BJ (cell line): ENCODE results near the gene CHST7. TPM values are rescaled to one million over a fixed set of nuclear protein-coding genes. Genes with fewer than 3 reads are reported as not detected.

Experiments
- CTCF ChIA-PET: fragments of 350-600 bp; formaldehyde crosslinking; extraction: SDS; loops from one replicate; lab custom pipeline; 2021; ENCODE audit warnings: antibody characterized with exemption, inconsistent platforms; lab: Yijun Ruan, JAX
- POLR2A ChIA-PET: fragments of 300-600 bp; sonication (Branson Sonifier 250); formaldehyde crosslinking; extraction: SDS; loops from one replicate; lab custom pipeline; 2021; ENCODE audit warnings: antibody characterized with exemption; lab: Charles Lee
- DNase-seq: peaks from one replicate; pipeline ENCODE4 v3.0.0-alpha.2; 2011; ENCODE audit warnings: low read depth
- H3K27me3 ChIP-seq: 2 replicates; pipeline ENCODE4 v1.6.0; 2011; ENCODE audit warnings: low read length; ENCODE audit not compliant: control insufficient read depth, insufficient read depth
- H3K36me3 ChIP-seq: 2 replicates; pipeline ENCODE4 v1.5.1; 2011; ENCODE audit warnings: low read length; ENCODE audit not compliant: control insufficient read depth, insufficient read depth
- H3K4me3 ChIP-seq: 2 replicates; pipeline ENCODE4 v1.5.1; 2011; ENCODE audit warnings: low read depth, mild to moderate bottlenecking, control low read depth, low read length
- polyA plus RNA-seq: library from polyadenylated mRNA; depleted of rRNA; stranded (reverse); fragments of >200 nt; gene quantifications from 2 replicates; pipeline ENCODE4 v1.2.3, GENCODE V29; 2011
- TF ChIP-seq, protein P1 (sequence below): IDR thresholded peaks from 2 replicates; pipeline ENCODE4 v1.5.1; 2011; ENCODE audit warnings: low read depth, mild to moderate bottlenecking, control low read depth, inconsistent platforms, low read length, moderate library complexity; ENCODE audit not compliant: insufficient read depth

Gene CHST7
- polyA plus RNA-seq, 1 experiment, result 2.5 TPM

DNA sequence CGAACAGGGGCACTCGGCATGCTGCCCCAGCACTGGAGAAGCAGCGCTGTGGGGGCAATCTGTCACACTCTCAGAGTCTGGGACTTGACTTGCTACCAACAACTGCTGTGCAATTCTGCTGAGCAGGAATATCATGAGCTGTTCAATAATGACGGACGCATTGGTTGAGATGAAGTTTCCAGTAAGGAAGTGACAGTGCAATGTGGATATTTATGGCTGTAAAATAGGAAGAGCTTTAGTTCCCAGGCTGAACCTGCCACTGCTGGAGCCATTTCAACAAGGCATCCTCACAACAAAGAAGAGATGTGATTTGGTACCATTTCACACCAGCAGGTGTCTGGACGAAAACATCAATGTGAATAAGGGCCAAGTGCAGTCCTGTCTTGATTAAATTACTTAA lies 24.2 kb downstream of the CHST7 start:
- no peaks in the 10 kb centered on the region for H3K27me3 ChIP-seq
- no peak overlapping the region for H3K4me3 ChIP-seq
- ChIA-PET CTCF (interaction anchor here (0.9 kb wide), 1 partner anchor 64 kb away, joined by 3 read pairs; no protein-coding TSS in a partner anchor), POLR2A (no interaction called here)
- DNase-seq, result no peak
- H3K36me3 ChIP-seq, result no peaks in the 10 kb centered on the region
- TF ChIP-seq, protein P1, sequence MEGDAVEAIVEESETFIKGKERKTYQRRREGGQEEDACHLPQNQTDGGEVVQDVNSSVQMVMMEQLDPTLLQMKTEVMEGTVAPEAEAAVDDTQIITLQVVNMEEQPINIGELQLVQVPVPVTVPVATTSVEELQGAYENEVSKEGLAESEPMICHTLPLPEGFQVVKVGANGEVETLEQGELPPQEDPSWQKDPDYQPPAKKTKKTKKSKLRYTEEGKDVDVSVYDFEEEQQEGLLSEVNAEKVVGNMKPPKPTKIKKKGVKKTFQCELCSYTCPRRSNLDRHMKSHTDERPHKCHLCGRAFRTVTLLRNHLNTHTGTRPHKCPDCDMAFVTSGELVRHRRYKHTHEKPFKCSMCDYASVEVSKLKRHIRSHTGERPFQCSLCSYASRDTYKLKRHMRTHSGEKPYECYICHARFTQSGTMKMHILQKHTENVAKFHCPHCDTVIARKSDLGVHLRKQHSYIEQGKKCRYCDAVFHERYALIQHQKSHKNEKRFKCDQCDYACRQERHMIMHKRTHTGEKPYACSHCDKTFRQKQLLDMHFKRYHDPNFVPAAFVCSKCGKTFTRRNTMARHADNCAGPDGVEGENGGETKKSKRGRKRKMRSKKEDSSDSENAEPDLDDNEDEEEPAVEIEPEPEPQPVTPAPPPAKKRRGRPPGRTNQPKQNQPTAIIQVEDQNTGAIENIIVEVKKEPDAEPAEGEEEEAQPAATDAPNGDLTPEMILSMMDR, result no peak

DNA sequence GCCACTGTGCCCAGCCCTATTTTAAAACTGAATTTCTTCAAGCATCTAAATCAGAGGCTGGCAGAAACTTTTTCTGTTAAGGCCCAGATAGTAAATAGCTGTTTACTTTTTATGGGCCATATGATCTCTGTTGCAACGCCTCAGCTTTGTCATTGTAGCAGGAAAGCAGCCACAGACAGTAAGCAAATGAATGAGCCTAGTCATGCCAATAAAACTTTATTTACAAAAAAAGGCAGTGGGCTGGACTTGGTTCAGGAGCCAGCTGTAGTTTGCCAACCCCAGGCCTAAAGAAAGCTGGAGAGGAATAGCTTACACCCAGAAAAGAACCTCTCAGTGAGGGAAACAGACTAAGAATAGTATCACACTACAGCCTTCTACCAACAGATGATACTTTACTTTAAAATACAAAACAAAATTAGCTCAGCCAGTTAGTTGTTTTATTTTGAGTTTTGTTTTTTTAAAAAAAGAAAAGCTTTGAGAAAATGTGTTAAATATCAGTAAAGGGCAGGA lies 25.5 kb downstream of the CHST7 start:
- TF ChIP-seq, protein P1, result no peak
- Histone ChIP-seq H3K27me3 (no peaks in the 10 kb centered on the region), H3K36me3 (no peaks in the 10 kb centered on the region), H3K4me3 (no peak overlapping the region)
- DNase-seq, result no peak
- ChIA-PET CTCF (no interaction called here), POLR2A (no interaction called here)

GRCh38 chrX:46601283-46601682 lies 27.7 kb downstream of the CHST7 start:
- Histone ChIP-seq H3K27me3 (no peaks in the 10 kb centered on the region), H3K4me3 (no peak overlapping the region), H3K36me3 (no peaks in the 10 kb centered on the region)
- no peak for DNase-seq
- TF ChIP-seq, protein P1, result no peak
- ChIA-PET POLR2A (no interaction called here), CTCF (no interaction called here)

GRCh38 chrX:46602468-46603102 lies 29.0 kb downstream of the CHST7 start:
- POLR2A ChIA-PET, result no interaction called here
- DNase-seq, result no peak
- CTCF ChIA-PET, result no interaction called here
- Histone ChIP-seq H3K36me3 (no peaks in the 10 kb centered on the region), H3K27me3 (no peaks in the 10 kb centered on the region), H3K4me3 (no peak overlapping the region)
- TF ChIP-seq, protein P1, result no peak

- H3K27me3 ChIP-seq, result no peaks in the 10 kb centered on the region
- TF ChIP-seq, protein P1, result no peak
- DNase-seq, result no peak
- ChIA-PET POLR2A (no interaction called here), CTCF (no interaction called here)
- H3K36me3 ChIP-seq, result no peaks in the 10 kb centered on the region
- H3K4me3 ChIP-seq, result no peak overlapping the region
These were observed 34.4 kb downstream of the CHST7 start for GRCh38 chrX:46607916-46608315.
